Measurements from ENCODE around the gene ALDH5A1.

DNA sequence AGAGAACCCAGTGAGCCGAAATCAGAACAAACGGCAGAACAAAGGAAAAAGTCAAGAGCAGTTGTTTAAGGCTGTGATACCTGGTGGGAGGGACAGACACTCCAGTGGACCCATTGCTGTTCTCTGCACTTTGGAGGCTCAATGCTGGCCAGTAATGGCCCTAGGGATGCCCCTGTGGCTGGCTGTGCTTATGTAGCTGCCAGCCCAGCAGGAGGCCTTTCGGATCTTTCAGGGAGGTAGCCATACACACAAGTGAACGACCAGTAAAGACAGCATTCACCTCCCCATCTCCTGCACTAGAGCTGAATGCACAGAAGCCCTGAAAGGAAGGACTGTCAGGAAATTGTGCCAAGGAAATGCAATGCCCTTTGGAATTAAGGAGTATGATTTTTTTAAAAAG, 39.7 kb upstream of the ALDH5A1 start:
- TF ChIP-seq, protein P1, sequence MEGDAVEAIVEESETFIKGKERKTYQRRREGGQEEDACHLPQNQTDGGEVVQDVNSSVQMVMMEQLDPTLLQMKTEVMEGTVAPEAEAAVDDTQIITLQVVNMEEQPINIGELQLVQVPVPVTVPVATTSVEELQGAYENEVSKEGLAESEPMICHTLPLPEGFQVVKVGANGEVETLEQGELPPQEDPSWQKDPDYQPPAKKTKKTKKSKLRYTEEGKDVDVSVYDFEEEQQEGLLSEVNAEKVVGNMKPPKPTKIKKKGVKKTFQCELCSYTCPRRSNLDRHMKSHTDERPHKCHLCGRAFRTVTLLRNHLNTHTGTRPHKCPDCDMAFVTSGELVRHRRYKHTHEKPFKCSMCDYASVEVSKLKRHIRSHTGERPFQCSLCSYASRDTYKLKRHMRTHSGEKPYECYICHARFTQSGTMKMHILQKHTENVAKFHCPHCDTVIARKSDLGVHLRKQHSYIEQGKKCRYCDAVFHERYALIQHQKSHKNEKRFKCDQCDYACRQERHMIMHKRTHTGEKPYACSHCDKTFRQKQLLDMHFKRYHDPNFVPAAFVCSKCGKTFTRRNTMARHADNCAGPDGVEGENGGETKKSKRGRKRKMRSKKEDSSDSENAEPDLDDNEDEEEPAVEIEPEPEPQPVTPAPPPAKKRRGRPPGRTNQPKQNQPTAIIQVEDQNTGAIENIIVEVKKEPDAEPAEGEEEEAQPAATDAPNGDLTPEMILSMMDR (conservative IDR thresholded peaks at IDR 0.05; ENCODE audit: low read length): no peak
- no peak for TF ChIP-seq EZH2phosphoT487 (IDR thresholded peaks at IDR 0.05; ENCODE audit: borderline replicate concordance)
